Activated CD4-positive, alpha-beta T cell treated with anti-CD3 and anti-CD28 coated beads for 24 hours (primary cell): ENCODE measurements around the gene KRT73.

ENCODE experiments used
- DNase-seq, 2 donors: peaks; one replicate each; pipeline ENCODE4 v3.0.0-alpha.2; 2020; ENCODE audit warnings: low read depth in 2 of 2

KRT73 gene

DNA sequence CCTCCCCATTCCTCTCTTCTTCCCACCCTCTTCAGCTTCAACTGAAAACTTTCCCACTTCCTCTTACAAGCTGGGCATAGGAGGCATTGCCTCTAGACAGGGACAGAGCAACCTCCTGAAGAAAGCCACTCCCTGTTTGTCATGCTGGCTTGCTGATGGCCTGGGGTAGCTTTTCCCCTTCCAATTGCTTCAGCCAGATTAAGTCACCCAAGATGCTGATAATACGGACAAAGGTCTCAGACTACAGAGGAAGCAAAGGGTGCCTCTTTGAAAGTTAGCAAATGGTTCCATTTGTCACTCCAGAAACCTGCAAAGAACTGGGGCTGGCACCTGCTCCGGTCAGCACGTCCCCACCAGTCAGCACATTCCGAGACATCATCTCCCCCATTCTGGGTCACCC lies 27.6 kb upstream of the KRT73 start:
- DNase-seq: no peak

DNA sequence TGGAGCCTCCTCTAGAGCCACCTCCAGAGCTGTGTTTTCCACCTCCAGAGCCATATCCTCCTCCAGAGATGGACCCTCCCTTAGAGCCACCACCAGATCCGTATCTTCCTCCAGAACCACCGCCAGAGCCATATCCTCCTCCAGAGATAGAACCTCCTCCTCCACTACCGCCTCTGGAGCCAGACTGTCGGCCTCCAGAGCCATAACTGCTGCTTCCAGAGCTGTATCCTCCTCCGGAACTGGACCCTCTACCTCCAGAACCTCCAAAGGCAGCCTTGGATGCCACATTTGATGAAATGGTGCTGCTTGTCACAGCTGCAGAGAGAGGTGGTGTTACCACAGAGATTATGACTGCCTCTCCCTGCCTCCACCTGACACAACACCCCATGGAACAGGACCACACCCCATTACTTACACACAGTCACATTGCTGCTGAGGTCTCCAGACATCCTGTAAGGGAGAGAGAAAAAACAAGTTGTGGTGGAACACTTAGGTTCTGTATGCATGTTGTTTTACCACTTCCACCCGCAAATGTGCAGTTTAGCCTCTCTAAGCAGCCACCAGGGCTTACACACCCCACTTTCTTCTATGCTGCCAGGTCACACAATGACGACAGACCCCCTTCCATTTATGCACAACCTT lies 26.9 kb upstream of the KRT73 start:
- no peak for DNase-seq

DNA sequence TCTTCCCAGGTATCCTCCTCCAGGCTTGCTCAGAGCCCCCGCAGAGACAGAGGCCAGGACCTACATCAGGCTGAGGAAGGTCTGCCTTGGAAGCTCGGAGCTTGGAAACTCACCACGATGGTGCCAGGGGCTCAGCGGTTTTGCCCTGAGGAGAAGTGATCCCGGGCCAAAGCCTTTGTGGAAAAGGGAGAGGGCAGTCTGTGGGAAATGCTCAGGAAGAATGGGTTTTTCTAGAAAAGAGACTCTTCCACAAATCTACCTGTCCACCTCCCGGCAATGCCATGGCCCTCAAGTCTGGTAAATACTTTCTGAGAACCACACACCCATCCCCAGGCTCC lies 25.7 kb upstream of the KRT73 start:
- no peak for DNase-seq

DNA sequence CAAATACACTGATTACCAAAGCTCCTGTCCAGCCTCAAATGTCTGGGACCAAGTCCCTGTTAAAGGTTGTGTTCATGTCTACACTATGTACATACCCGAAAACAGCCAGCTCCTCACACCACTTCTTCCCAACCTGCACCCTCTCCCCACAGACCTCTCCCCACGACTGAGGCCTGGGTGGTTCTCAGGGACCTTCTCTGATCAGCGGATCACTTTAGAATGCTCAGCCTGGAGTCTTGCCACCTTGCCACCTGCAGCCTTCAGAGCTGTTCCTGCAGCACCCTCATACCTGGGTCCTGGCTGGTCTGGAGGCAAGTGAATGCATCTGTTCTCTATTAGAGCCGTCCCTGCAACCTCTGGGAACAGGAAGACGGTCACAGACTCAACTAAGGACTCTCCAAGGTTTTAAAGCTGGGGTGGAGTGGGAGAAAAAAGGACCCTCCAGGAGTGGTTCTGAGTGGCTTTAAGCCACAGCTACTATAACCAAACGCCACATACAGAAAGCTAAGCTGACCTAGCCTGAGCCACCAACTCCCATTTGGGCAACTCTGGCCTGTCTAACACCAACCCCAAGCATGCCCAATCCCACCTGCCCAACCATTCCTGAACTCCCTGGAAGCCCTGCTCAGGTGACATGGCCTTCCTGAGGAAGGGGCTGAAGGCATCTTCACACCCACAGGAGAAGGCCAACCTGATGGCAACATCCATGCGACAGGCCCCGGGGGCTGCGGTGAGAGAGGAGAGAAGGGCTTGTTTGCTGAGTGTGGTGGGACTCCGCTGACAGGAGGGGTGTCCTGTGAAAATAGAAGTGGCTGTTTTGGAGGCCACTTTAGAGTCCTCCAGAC lies 25.1 kb upstream of the KRT73 start:
- no peak for DNase-seq

DNA sequence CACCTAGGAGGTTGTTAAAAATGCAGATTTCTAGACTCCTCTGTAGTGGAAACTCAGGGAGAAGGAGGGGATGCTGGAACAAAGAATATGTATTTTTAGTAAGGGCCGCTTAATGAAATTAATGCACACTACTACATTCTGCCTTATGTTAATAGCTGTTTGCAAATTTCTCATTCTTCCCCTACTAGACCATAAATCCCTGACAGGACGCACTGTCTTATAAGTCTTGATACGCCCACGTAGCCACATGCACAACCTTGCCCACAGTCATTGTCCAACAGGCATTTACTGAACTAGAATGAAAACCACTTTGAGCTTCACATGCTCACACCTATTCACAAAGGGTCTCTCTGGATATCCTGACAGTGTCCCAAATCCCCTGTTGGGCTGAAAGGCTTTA lies 23.1 kb upstream of the KRT73 start:
- no peak for DNase-seq

DNA sequence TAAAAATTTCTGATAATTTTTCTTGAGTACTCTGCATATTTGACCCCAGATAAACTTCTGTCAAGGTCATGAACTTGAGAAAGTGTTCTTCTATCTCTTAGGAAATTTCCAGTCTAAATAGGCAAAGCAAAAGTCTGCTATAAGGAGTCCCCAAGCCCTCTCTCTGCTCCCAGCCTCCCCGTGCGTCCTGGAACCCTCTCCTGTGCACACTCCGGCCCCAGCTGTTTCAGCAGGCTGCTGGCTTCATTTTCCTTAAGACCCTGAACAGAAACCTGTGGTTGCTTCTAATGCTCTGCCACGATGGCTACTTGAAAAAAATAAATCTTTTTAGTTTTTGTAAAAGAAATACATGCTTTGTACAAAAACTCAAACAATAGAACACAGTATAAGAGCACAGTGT lies 18.9 kb upstream of the KRT73 start:
- DNase-seq: no peak

DNA sequence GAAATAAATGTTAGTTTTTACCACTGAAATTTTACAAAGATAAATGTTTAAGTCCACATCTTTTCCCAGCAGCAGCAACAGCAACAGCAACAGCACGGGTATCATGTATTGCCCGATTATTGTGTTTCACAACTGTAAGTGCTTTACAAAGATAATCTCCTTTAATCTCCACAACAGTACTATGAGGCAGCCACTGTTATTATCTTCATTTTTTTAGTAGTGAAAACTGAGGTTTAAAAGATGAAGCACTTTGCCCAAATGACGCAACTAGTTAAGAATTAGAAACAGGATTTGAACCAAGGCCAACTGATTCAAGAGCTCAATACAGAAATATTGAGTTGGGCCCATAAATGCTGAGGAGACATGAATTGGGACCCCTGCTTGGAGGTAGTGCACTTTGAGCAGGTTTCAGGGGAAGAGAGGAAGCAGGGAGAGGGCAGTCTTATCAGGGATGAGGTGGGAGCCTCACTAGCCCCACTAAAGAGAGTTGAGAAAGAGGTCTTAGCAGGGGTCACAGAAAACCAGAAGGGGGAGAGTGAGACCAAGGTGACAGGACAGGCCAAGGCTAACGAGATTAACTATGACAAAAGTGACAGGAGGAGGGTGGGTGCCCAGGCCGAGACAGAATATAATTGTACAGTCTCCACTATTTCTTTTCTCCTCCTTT lies 18.4 kb upstream of the KRT73 start:
- DNase-seq: no peak

DNA sequence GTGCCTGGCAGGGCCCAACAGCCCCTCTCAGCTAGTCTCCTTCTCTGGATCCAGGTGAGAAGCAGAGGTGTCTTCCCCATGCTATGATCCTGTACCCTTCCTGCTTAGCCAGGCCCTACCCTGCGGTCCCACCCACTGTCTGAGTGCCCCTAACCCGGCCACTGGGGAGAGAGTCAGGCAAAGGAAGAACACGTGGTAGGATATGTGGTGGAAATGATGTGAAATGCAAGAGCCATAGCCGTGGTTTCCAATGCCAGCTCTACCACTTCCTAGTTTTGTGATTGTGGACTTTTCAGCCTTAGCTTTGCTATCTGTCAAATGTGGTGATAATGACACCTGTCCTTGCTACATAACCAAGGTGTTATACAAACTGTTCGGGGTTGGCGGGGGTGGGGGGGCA lies 17.8 kb upstream of the KRT73 start:
- DNase-seq: no peak

DNA sequence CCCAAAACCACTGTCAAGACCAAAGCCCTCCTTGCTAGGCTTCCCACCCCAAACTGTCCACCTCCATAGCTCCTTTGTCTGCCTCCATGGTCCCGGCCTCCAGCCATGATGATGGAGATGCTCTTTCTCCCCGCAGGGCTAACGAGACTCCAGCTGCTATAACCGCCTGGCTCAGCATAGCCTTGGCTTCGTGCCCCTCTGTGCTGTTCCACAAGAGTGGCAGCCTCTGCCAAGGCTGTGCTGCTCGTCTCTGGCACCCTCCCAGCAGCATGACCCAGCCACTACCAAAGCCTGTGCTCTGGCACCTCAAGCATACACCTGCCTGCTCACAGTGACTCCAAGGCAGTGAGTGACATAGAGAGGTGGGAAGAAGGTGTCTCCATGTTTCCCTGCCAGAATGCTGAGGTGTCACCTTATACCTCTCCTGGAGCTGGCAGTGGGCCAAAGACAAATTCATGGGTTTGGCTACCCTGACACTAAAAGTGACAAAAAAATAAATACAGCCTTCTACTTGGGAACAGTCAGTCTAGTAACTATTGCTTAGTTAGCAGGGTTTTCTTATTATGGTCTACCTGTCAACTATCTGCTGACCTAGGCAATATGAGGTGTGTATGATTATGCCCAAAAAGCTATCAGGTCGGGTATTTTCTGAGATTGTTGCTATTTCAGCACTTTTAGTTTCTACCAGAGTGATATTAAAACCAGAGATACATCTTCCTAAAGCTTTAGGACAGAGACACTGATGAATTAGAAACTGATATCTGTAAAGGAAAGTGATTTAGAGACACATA lies 16.1 kb upstream of the KRT73 start:
- no peak for DNase-seq

DNA sequence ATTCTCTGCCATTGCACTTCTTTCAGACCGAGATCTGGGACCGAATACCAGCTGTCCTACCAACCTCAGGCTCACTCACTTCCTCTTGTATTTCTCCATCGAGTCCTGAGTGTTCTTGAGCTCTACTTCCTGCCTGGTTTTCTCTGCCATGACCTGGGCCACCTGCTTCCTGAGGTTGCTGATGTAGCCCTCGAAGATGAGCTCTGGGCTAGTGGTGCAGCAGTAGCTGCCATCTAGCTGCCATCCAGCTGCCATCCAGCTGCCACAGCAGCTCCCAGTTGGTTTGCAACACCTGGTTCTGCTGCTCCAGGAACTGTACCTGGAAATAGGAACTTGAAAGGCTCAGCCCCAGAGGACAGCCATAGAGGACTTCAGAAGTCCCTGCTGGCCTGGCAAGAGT lies 15.0 kb upstream of the KRT73 start:
- DNase-seq: no peak

DNA sequence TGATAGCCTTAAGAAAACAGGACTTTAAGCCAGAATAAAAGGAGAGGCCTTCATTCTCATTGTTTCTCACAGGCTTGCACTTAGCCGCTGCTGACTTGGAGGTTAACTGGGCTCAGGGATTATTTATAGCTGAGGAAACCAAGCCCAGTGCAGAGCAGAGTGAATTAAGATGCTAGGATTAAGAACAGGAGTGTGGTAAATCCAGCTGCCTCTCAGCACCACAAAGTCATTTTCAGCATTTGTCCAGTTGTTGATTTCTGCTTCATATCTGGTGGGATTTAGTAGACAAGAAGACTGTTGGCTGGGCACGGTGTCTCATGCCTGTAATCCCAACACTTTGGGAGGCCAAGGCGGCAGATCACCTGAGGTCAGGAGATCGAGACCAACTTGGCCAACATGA lies 14.3 kb upstream of the KRT73 start:
- no peak for DNase-seq

DNA sequence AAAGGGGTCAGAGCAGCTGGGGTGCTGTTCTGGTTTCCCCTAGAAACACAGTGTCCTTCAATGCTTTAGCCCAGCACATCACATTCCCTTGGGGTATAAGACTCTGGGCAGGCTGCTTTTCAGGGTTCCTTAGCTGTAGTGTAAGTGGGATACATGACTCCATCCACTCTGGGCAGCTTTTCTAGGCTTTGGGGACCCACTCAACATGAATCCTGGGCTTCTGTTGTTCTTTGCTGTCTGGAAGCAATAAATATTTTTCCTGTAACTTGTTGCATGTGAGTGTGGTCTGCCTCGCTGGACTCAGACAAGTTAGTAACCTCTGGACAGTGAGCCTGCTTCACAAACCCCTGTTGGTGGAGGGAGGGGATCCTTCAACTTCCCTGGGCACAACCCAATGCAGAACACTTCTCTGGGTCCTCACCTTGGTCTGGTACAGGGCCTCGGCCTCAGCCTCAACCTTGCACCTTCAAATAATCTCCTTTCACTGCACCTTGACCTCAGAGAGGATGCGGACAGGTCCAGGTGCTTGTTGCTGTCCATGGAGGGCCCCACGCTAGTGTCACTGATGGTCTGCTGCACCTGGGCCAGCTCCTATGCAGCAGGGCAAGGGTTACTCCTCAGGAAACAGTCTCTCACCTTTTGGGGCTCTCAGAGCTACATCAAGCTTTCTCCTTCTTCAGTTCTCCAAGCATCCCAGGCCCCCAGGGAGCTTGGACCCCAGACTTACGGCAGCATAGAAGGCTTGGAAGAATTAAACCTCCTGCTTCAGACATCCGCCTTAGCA lies 13.5 kb upstream of the KRT73 start:
- no peak for DNase-seq

DNA sequence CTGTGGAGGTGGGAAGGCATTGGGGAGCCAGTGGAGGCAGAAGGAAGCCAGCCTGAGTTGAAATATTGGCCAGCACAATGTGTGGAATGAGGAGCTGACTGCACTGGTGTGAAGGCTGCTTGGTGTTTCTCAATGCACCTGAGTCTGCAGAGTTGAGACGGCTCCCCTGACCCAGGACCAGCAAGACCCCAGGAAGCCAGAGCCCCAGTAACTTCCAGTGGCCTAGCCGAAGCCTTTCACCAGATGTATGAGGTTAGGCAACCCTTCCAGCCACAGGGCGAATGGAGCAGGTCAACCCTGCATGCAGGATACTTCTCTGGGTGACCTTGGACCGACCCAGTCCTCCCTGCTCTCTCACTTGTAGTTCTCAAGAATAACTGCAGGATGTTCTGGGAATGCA lies 12.9 kb upstream of the KRT73 start:
- no peak for DNase-seq

DNA sequence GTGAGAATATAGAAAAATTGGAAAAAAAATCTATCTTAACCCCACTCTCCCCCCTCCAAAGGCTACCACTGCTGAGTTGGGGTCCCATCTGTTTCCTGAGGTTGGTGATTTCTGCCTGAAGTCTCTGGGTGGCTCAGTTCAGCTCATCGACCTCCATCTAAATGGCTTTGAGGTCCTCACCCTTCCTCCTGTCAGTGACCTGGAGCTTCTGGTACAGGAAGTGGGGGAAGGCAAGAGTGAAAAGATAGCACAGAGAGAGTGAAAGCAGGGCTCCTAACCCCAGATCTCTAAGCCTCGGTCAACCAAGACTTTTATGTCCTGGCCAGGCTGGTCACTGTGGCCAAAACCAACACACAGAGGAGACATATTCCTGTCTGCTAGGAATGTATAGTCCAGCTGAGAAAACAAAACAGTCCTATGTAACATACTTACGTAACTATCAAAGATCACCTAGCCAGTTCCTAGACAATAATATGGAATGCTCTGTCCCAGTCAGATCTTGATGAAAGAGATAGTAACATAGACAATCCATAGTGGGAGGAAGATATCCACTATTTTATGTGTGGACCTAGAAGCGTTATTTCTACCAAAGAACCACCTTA lies 12.3 kb upstream of the KRT73 start:
- DNase-seq: no peak

DNA sequence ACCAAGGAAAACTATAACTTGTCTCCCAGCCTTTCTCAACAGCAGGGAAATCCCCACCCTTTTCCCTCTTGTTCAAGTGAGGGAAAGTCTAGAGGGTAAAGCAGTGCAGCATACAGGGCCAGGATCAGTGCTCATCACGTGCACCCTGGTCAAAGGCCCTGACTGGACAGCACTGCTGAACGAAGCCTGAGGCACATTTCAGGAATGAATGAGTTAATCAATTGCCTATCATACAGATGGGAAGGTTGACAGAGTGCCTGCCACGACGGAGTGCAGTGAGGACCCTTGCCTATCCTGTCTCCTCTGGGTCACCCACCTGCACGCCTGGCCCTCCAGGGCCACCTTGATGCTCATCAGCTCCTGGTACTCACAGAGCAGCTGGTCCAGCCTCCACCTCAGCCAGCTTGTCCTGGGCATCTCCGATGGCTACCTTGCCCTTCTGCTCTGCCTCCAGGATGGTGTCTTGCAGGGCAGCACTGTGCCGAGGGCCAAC lies 11.7 kb upstream of the KRT73 start:
- DNase-seq: no peak

DNA sequence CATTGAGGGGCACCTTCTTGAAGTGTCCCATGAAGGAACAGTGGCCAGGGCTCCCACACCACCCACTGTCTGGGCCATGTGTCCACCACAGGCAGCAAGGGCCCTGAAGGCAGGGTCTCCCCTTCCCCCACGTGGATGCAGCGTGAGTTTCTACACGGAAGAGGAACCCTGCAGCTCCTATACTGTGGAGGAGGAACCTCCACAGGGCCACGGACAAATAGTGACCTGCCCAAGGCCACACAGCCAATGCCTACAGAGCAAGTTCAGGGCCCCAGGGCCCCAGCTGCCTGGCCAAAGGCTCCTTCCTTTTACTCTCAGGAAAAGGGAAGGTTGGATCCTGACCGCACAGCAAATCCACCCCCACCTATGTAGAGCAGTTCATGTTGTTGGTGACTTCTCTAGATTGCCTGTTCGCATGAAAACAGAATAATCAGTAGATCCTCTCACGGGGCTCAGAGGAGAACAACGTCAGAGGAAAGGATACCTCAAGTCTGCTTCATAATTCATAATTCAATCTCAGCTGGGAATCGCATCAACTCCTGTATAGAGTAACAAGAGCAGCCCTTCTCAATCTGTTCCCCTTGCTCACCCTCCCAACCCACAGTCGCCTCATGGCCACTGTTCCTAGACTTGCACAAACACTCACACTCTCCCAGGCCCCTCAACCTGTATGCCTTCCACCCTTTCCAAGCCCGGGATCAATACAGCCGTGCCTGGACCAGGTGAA lies 11.1 kb upstream of the KRT73 start:
- no peak for DNase-seq

DNA sequence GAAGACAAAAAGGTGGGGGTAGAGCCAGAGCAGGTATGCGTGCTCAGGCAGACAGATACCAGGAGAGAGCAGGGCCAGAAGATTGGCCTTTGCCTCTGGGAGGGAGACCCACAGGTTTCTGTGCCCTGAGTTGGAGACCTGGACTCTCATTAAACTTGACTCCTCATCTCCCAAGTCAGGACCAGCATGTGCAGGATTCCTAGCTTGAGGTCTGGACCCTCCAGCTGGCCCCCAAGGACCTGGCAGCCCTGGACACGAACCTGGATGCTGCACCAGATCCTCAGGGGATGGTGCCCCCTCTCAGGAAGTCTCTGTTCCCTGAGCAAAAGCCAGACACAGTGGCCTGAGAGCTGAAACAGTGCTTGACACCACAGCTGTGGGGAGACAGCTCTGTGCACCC lies 10.5 kb upstream of the KRT73 start:
- no peak for DNase-seq

DNA sequence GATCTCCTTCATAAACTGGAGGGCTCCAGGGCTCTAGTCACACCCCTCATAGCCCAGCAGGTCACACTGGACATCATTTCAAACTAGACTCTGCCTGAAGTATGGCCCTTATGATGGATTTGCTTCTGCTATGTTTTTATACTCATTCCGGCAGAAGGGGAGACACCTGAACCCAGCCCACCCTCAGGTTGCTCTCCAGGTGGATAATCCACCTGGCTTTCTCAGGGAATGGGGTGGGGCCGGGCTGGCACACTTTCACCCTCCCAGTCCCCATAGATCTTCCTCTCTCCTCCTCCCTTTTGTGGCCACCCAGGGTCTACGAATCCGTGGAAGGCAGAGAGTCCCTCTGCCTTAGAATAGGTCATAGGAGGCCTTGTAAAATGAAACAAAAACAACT lies 9.8 kb upstream of the KRT73 start:
- DNase-seq: no peak

DNA sequence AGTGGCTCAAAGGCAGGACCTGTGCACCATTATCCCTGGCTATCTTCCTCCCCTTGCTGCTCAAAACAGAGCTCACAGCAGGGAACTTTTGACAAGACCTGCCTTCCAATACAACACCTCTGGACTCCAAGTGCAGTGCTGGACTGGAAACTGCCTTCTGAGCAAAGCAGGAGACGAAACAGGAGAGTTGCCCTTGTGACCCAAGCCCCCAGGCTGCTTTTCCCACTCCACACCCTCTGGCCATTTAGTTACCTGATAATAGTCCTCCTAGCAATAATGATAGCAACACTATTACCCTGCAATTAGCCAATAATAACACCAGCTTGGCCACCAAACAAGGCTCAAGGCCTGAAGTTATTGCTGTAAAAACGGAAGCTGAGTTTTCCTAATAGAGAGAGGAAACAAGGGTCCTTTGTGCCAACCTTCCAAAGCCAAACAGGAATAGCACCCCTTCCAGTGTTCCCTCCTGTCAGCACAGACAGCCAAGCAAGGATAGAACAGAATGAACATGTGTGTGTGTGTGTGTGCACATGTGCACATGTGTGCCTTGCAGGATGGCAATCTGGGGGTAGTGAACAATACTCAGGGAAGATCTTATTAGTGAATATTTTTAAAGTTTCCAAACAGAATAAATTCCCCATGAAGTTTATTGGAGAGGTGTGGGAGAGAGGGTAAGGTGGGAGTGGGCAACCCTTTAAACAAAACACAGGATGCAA lies 9.2 kb upstream of the KRT73 start:
- no peak for DNase-seq

DNA sequence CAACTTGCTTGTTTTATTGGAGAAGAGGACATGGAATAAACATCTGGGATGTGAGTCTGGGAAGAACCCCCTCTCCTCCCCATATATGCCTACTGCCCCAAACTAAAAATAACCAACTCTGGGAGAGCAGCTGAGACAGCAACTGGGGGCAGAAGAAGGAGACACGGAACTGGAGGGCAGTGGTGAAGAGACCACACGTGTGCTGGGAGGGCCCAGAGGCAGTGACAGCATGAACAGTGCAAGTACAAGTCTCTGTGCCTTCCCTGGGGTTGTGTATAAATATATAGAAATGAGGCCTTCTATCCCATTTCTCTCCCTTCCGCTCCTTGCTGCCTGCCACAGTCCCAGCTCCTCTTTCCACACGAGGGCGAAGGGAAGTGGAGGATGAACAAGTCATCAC lies 4.0 kb upstream of the KRT73 start:
- DNase-seq: no peak
